ENCODE data around the gene DNAJC4.
A peak's percentile ranks its signal among the peaks of the same experiment; 100 is the strongest.

DNAJC4 gene

GRCh38 chr11:64263947-64264317 is 33.6 kb downstream of the DNAJC4 start:
- Mint-ChIP-seq H3K4me3 (no peak overlapping the region), H3K9me3 (no peaks in the 10 kb centered on the region), H3K4me1 (peaks cover 29% of the 10 kb centered on the region), H3K27ac (no peak overlapping the region), H3K27me3 (no peaks in the 10 kb centered on the region)
- ATAC-seq (no peak), DNase-seq (no peak)

DNA sequence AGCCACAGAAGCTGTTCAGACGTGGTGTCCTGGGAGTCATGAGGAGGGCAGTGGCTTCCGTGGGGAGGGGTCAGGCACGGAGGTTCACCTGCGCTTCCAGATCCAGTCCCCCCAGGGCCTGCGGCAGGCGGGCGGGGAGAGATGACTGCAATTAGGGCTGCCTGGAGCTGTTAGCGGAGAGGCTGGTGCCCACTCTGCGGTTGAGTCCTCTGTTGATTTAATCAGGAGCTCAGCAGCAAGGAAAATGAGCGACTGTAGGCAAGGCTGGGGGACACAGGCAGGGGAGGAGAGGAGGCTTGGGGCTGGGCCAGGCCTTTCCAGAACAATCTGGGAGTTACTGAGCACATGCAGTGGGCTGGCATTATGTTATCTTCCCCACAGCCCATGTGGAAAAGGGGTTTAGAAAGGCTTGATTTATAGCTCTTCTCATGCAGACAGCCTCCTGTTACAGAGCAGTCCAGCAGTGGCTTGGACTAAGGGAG is 34.1 kb downstream of the DNAJC4 start:
- H3K27me3 Mint-ChIP-seq: no peaks in the 10 kb centered on the region
- no peak overlapping the region for H3K4me3 Mint-ChIP-seq
- ATAC-seq (no peak), DNase-seq (no peak)
- peaks cover 30% of the 10 kb centered on the region for H3K4me1 Mint-ChIP-seq
- H3K27ac Mint-ChIP-seq: no peak overlapping the region
- H3K9me3 Mint-ChIP-seq: no peaks in the 10 kb centered on the region

GRCh38 chr11:64265176-64266160 is 35.1 kb downstream of the DNAJC4 start:
- Mint-ChIP-seq H3K27me3 (no peaks in the 10 kb centered on the region), H3K4me1 (peaks cover 24% of the 10 kb centered on the region), H3K9me3 (no peaks in the 10 kb centered on the region), H3K27ac (no peak overlapping the region), H3K4me3 (no peak overlapping the region)
- ATAC-seq (no peak), DNase-seq (no peak)

DNA sequence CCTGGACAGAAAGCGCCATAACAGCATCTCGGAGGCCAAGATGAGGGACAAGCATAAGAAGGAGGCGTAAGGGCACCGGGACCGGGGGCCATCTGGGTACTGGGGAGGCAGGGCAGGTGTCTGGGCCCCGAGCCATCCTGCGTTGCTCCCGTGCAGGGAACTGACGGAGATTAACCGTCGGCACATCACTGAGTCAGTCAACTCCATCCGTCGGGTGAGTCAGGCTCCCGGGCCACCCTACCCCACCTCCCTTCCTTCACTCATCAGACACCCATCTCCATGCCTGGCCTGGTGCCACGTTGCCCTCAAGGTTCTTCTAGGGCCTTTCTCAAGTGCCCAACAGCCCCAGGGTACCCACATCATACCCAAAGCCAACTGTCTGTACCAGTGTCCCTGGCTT is 36.0 kb downstream of the DNAJC4 start:
- no peaks in the 10 kb centered on the region for H3K9me3 Mint-ChIP-seq
- no peaks in the 10 kb centered on the region for H3K27me3 Mint-ChIP-seq
- no peak overlapping the region for H3K27ac Mint-ChIP-seq
- ATAC-seq: no peak
- no peak overlapping the region for H3K4me3 Mint-ChIP-seq
- peaks cover 26% of the 10 kb centered on the region for H3K4me1 Mint-ChIP-seq
- DNase-seq: no peak

- H3K9me3 Mint-ChIP-seq: no peaks in the 10 kb centered on the region
- DNase-seq: no peak
- H3K4me1 Mint-ChIP-seq: peaks cover 35% of the 10 kb centered on the region
- peak overlapping the region; percentile 94 to 99 for H3K4me3 Mint-ChIP-seq
- H3K27me3 Mint-ChIP-seq: no peaks in the 10 kb centered on the region
- H3K27ac Mint-ChIP-seq: peak overlapping the region in 1 of 2 donors; percentile 67
- ATAC-seq: no peak
Measured at GRCh38 chr11:64267207-64267945, 37.0 kb downstream of the DNAJC4 start.

DNA sequence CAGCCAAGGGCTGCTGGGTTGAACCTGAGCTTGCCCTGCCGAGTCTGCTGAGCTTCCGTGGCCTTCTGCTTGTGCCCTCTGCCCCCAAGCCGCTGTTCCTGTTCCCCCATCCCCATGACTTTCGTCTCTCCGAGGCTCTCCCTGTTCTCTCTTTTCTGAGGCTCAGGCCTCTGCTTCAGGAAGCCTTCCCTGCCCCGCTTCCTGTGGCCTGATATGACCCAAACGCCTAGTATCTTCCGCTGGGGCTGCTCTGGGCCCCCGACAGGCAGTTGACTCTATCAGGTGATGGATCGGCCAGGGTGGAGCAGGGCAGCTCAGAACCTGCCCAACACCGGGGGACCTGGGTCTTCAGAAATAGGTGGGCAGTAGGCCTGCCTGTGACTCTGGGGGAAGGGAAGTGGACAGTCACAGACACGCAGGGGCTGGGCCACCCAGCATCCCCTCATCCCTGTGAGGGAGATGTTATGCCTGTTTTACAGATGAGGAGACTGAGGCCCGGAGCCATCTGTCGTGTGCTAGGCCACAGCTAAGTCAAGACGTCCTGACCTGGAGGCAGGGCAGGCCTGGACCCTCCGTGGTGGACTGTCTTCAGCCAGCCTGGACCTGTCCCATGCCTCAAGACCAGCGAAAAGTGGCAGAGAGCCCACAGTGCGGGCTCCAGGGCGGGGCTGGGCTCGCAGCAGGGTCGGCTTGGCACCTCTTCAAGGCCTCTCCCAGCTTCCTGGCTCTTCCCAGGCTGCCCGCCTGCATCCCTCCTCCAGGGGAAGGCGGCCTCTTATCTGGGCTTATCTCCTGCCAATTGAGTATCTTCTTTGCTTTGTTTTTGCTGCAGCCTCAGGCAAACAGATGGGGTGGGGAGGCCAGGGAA is 37.9 kb downstream of the DNAJC4 start:
- peak overlapping the region; percentile 94 to 99 for H3K4me3 Mint-ChIP-seq
- H3K9me3 Mint-ChIP-seq: no peaks in the 10 kb centered on the region
- H3K4me1 Mint-ChIP-seq: peaks cover 37% of the 10 kb centered on the region
- H3K27me3 Mint-ChIP-seq: no peaks in the 10 kb centered on the region
- peak overlapping the region; percentile 98 to 99 for H3K27ac Mint-ChIP-seq
- DNase-seq (peak in 1 of 2 donors; percentile 19), ATAC-seq (no peak)

GRCh38 chr11:64268893-64269539 is 38.7 kb downstream of the DNAJC4 start:
- H3K4me1 Mint-ChIP-seq: peaks cover 37% of the 10 kb centered on the region
- H3K9me3 Mint-ChIP-seq: no peaks in the 10 kb centered on the region
- DNase-seq (peak; percentile 35 to 65), ATAC-seq (peak; percentile 44)
- H3K4me3 Mint-ChIP-seq: peak overlapping the region; percentile 94 to 99
- H3K27me3 Mint-ChIP-seq: no peaks in the 10 kb centered on the region
- H3K27ac Mint-ChIP-seq: peak overlapping the region; percentile 98 to 99

DNA sequence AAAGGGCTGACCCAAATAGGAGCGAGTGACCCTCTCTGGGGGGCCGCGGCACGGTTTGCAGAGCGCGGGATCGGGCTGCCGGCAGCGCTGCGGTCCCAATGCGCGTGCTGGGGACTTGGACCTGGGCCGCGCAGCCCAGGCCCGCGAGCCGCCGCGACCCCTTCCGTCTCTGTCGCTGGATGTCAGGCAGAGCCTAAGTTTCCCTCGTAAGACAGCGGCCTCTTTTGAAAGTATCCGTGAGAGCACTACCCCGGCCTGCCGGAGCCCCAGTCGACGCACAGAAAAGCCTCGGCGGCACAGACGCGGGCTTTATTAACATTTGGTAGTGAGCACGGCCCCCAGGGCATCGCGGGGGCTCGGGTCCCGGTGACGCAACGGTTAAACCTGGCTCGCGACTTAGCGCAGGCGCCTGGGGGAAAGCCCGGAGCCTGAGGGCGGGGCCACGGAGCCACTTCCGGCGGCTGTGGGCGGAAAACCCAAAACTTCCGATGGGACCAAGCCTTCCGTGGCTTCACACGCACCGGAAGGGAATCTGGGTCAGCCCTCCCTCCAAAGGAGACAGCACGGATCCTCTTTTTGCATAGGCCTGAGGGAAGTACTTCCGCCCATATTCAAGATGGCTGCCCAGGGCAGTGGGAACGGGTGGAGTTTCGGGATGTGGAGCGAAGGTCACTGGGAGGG is 39.3 kb downstream of the DNAJC4 start:
- no peaks in the 10 kb centered on the region for H3K9me3 Mint-ChIP-seq
- H3K4me1 Mint-ChIP-seq: peaks cover 37% of the 10 kb centered on the region
- peak overlapping the region; percentile 94 to 99 for H3K4me3 Mint-ChIP-seq
- DNase-seq (peak; percentile 97 to 98), ATAC-seq (peak; percentile 80)
- no peaks in the 10 kb centered on the region for H3K27me3 Mint-ChIP-seq
- H3K27ac Mint-ChIP-seq: peak overlapping the region; percentile 98 to 99

- no peaks in the 10 kb centered on the region for H3K9me3 Mint-ChIP-seq
- ATAC-seq: no peak
- DNase-seq: no peak
- no peak overlapping the region for H3K27ac Mint-ChIP-seq
- H3K4me1 Mint-ChIP-seq: peaks cover 16% of the 10 kb centered on the region
- H3K4me3 Mint-ChIP-seq: no peak overlapping the region
- H3K27me3 Mint-ChIP-seq: no peaks in the 10 kb centered on the region
Measured at GRCh38 chr11:64275031-64275800, 44.9 kb downstream of the DNAJC4 start.

DNA sequence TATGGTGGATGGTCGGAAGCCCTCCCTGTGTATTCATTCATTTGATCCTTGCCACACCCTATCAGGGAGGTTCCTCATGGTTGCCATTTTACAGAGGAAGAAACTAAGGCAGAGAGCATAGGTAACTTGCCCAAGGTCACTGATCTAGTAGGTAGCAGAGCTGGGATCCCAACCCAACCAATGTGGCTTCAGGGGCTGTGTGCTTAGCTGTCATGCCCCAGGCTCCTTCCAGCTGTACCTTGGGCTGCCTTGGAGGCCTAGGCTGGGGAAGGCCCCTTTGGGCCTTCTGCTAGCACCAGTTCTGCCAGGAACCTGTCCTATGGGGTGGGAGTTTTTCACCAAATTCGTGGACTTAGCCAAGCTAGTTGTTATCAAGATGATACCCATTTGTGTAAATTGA is 45.5 kb downstream of the DNAJC4 start:
- peaks cover 11% of the 10 kb centered on the region for H3K4me1 Mint-ChIP-seq
- H3K27ac Mint-ChIP-seq: no peak overlapping the region
- no peaks in the 10 kb centered on the region for H3K9me3 Mint-ChIP-seq
- no peak for DNase-seq
- no peak overlapping the region for H3K4me3 Mint-ChIP-seq
- H3K27me3 Mint-ChIP-seq: no peaks in the 10 kb centered on the region
- ATAC-seq: no peak

DNA sequence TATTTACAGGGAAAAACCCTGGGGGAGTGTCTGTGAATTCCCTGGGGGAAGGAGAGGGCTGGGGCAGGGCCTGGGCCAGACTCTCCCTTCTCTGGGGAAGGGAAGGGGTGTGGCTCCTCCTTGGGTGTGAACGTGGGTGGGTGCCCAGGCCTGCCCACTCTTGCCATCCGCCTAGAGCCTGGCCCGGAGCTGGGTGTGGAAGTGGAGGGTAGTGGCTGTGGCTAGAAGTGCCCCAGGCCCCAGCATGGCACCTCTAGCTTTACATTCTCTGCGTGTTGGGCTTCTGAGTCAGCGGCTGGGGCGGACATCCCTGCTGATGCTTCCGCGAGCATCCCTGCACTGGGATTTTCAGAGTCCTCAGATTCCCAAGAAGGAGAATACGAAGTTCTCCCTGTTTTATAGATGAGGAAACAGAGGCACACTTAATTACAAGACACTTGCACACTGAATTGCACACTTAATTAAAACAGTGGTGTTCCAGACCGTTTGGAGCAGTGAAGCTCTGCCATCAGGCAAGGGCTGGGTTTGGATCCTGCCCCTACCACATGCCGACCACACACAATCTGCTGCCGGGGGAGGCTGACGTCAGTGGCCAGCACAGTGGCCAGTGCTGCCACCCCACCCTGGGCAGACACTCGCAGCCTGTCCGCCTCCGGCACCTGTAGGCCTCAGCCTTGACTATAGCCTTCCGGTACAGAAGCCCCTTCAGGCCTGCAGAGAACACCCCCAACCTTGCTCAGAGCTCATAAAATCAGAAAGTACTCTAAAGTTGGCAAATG is 46.5 kb downstream of the DNAJC4 start:
- Mint-ChIP-seq H3K4me3 (no peak overlapping the region), H3K9me3 (no peaks in the 10 kb centered on the region), H3K27me3 (no peaks in the 10 kb centered on the region), H3K27ac (no peak overlapping the region), H3K4me1 (peaks cover 7% of the 10 kb centered on the region)
- DNase-seq (no peak), ATAC-seq (no peak)

DNA sequence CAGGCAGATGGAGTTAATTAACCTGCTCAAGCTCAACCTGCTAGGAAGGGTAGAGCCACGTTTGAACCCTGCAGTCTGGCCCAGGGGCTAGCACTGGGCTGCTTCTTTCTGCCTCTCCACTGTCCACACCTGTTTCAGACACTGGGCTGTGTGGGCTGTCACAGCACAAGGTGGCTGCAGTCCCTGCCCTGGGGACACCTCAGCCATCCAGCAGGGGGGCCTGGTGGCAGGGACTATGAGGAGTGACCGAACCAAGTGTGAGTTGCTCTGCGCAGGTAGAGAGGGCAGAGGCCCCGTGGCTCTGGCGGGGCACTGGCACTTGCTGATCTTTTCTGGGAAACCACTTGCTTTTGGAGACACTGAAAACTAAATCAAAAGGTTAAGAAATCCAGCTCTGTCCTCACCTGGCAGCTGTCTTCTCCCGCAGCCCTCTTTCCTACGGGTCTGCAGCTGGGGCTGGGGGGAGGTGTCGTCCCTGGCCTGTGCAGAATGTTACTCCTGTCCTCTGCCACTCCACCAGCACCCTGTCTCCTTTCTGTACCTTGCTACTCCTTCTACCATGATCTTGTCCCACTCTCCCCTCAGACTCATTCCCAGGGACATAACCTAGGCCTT is 48.3 kb downstream of the DNAJC4 start:
- H3K27me3 Mint-ChIP-seq: no peaks in the 10 kb centered on the region
- no peaks in the 10 kb centered on the region for H3K9me3 Mint-ChIP-seq
- ATAC-seq (no peak), DNase-seq (no peak)
- H3K4me1 Mint-ChIP-seq: peaks cover 11% of the 10 kb centered on the region
- H3K4me3 Mint-ChIP-seq: no peak overlapping the region
- H3K27ac Mint-ChIP-seq: peak overlapping the region in 1 of 2 donors; percentile 48

Data from stimulated activated naive CD8-positive, alpha-beta T cell treated with anti-CD3 and anti-CD28 coated beads, Interleukin-15, amount 100 ng/mL, for 72 hours (primary cell).